Liver (tissue), 9 donors: ENCODE results near the gene CBX8. TPM values are rescaled to one million over a fixed set of nuclear protein-coding genes. Genes with fewer than 3 reads are reported as not detected.
A peak's percentile ranks its signal among the peaks of the same experiment; 100 is the strongest.

Source experiments
- DNase-seq: peaks from one replicate; pipeline ENCODE4 v3.0.0-alpha.2; 2017; ENCODE audit warnings: low spot score
- H3K27ac ChIP-seq, 2 donors: one replicate each; pipeline ENCODE4 v1.7.0; 2013; ENCODE audit warnings: inconsistent platforms in 2 of 2, low read length in 2 of 2, control low read depth in 1 of 2, low read depth in 1 of 2, mild to moderate bottlenecking in 1 of 2
- H3K27me3 ChIP-seq, 4 donors: one replicate each; pipeline versions ENCODE4 v1.6.1 to v1.7.0; 2013; ENCODE audit warnings: low read length in 3 of 4, inconsistent platforms in 1 of 4, mild to moderate bottlenecking in 1 of 4, moderate library complexity in 1 of 4; ENCODE audit not compliant: control insufficient read depth in 4 of 4, insufficient read depth in 4 of 4
- H3K36me3 ChIP-seq, 4 donors: one replicate each; pipeline versions ENCODE4 v1.6.1 to v1.7.0; 2013; ENCODE audit warnings: low read length in 3 of 4, mild to moderate bottlenecking in 3 of 4, low read depth in 1 of 4, moderate library complexity in 1 of 4; ENCODE audit not compliant: control insufficient read depth in 4 of 4, insufficient read depth in 3 of 4
- H3K4me1 ChIP-seq, 4 donors: one replicate each; pipeline versions ENCODE4 v1.6.1 to v1.7.0; 2013; ENCODE audit warnings: low read length in 3 of 4, mild to moderate bottlenecking in 3 of 4, moderate library complexity in 1 of 4; ENCODE audit not compliant: control insufficient read depth in 4 of 4, insufficient read depth in 4 of 4
- H3K4me3 ChIP-seq, 3 donors: one replicate each; pipeline versions ENCODE4 v1.6.1 to v1.7.0; 2013; ENCODE audit warnings: low read length in 3 of 3, control low read depth in 1 of 3, low read depth in 1 of 3, mild to moderate bottlenecking in 1 of 3
- H3K9ac ChIP-seq, 2 donors: one replicate each; pipeline ENCODE4 v1.7.0; 2013; ENCODE audit warnings: low read length in 2 of 2, mild to moderate bottlenecking in 2 of 2, moderate library complexity in 2 of 2, control low read depth in 1 of 2, low read depth in 1 of 2
- H3K9me3 ChIP-seq, 4 donors: one replicate each; pipeline versions ENCODE4 v1.6.1 to v1.7.0; 2013; ENCODE audit warnings: low read length in 3 of 4; ENCODE audit not compliant: control insufficient read depth in 4 of 4
- ATF3 ChIP-seq: IDR thresholded peaks from 2 replicates; pipeline ENCODE4 v1.6.1; 2016; ENCODE audit warnings: antibody characterized with exemption
- CTCF ChIP-seq: fragments of 150-350 bp; IDR thresholded peaks from 2 replicates; pipeline ENCODE4 v1.5.1; 2017; ENCODE audit warnings: improper control_type of control experiment, low read depth, low read length; ENCODE audit not compliant: missing input control
- EGR1 ChIP-seq, 2 donors: IDR thresholded peaks; 2 replicates each; pipeline ENCODE4 v1.6.1; 2016 to 2018; ENCODE audit warnings: antibody characterized with exemption in 2 of 2, low read depth in 2 of 2
- FOXA1 ChIP-seq: IDR thresholded peaks from 2 replicates; pipeline ENCODE4 v1.6.1; 2016; ENCODE audit warnings: antibody characterized with exemption
- FOXA2 ChIP-seq: IDR thresholded peaks from 2 replicates; pipeline ENCODE4 v1.6.1; 2016; ENCODE audit warnings: antibody characterized with exemption
- GABPA ChIP-seq, 2 donors: IDR thresholded peaks in 1 of 2; conservative IDR thresholded peaks in 1 of 2; 2 replicates each; pipeline ENCODE4 v1.6.1; 2016; ENCODE audit warnings: antibody characterized with exemption in 2 of 2, mild to moderate bottlenecking in 1 of 2, moderate library complexity in 1 of 2
- HNF4A ChIP-seq, 2 donors: conservative IDR thresholded peaks; 2 replicates each; pipeline ENCODE4 v1.6.1; 2016; ENCODE audit warnings: antibody characterized with exemption in 2 of 2, mild to moderate bottlenecking in 2 of 2
- HNF4G ChIP-seq: IDR thresholded peaks from 2 replicates; pipeline ENCODE4 v1.6.1; 2016; ENCODE audit warnings: antibody characterized with exemption
- JUND ChIP-seq, 2 donors: IDR thresholded peaks; 2 replicates each; pipeline ENCODE4 v1.6.1; 2016; ENCODE audit warnings: antibody characterized with exemption in 2 of 2
- MAX ChIP-seq: IDR thresholded peaks from 2 replicates; pipeline ENCODE4 v1.6.1; 2016; ENCODE audit warnings: antibody characterized with exemption
- NR2F2 ChIP-seq: IDR thresholded peaks from 2 replicates; pipeline ENCODE4 v1.6.1; 2016; ENCODE audit warnings: antibody characterized with exemption
- RAD21 ChIP-seq, 2 donors: IDR thresholded peaks; 2 replicates each; pipeline ENCODE4 v1.6.1; 2016; ENCODE audit warnings: antibody characterized with exemption in 2 of 2, mild to moderate bottlenecking in 2 of 2
- REST ChIP-seq: IDR thresholded peaks from 2 replicates; pipeline ENCODE4 v1.6.1; 2016; ENCODE audit warnings: antibody characterized with exemption, mild to moderate bottlenecking
- SP1 ChIP-seq: IDR thresholded peaks from 2 replicates; pipeline ENCODE4 v1.6.1; 2018; ENCODE audit warnings: antibody characterized with exemption, mild to moderate bottlenecking
- ZBTB33 ChIP-seq: IDR thresholded peaks from 2 replicates; pipeline ENCODE4 v1.6.1; 2016; ENCODE audit warnings: antibody characterized with exemption
- WGBS: extraction: QIAGEN DNeasy Blood & Tissue Kit; methylation state at CpG from one replicate; pipeline ENCODE4 v1.1.7; 2013; 5-methylcytosine and 5-hydroxymethylcytosine counted together
- polyA plus RNA-seq, 2 donors: library from polyadenylated mRNA; stranded (reverse) in 1 of 2; unstranded in 1 of 2; fragments of 200-250 nt in 1 of 2; fragments of >200 nt in 1 of 2; fragmentation: Nextera tagmentation in 1 of 2; extraction: Ambion mirVana in 1 of 2; gene quantifications; one replicate each; pipeline versions ENCODE4 v1.2.1 to v1.2.3, GENCODE V29; 2013 to 2015
- total RNA-seq, 2 donors: library from RNA; depleted of rRNA; stranded (reverse); fragments of >200 nt; gene quantifications; one replicate each; pipeline ENCODE4 v1.2.3, GENCODE V29; 2014
- donor health status: healthy.
- donor health status: healthy.
- donor health status: healthy.
- donor health status: healthy.
- donor health status: healthy.

The CBX8 gene
- total and polyA plus RNA-seq, 4 donors: 0.75 to 2.7 (median 1.9) TPM

GRCh38 chr17:79801156-79802038 is 4.5 kb upstream of the CBX8 start:
- H3K27ac ChIP-seq: no peak overlapping the region
- H3K27me3 ChIP-seq: peaks cover 6 to 53% (median 25%) of the 10 kb centered on the region in 4 donors
- peaks cover 0 to 6% (median 0%) of the 10 kb centered on the region in 4 donors for H3K9me3 ChIP-seq
- no peak overlapping the region for H3K9ac ChIP-seq
- no peak overlapping the region for H3K4me3 ChIP-seq
- no peak for DNase-seq
- TF ChIP-seq HNF4G (no peak), FOXA2 (no peak), MAX (no peak)
- no peaks in the 10 kb centered on the region for H3K36me3 ChIP-seq
- H3K4me1 ChIP-seq: peaks cover 8 to 41% (median 17%) of the 10 kb centered on the region in 4 donors
- WGBS: 5% methylated on average over 52 of the region's 52 CpGs

GRCh38 chr17:79800325-79801155 is 3.7 kb upstream of the CBX8 start:
- H3K27me3 ChIP-seq: peaks cover 5 to 49% (median 21%) of the 10 kb centered on the region in 4 donors
- no peak for DNase-seq
- H3K27ac ChIP-seq: no peak overlapping the region
- H3K9ac ChIP-seq: no peak overlapping the region
- no peaks in the 10 kb centered on the region for H3K36me3 ChIP-seq
- no peak overlapping the region for H3K4me3 ChIP-seq
- WGBS: 4% methylated on average over 44 of the region's 44 CpGs
- TF ChIP-seq ATF3 (no peak), NR2F2 (no peak), RAD21 (IDR thresholded peaks at IDR 0.05) (peak in 1 of 2 donors; percentile 4)
- peaks cover 0 to 6% (median 0%) of the 10 kb centered on the region in 4 donors for H3K9me3 ChIP-seq
- H3K4me1 ChIP-seq: peaks cover 12 to 47% (median 23%) of the 10 kb centered on the region in 4 donors

- no peak for DNase-seq
- Histone ChIP-seq H3K27me3 (peaks cover 5 to 43% (median 18%) of the 10 kb centered on the region in 4 donors), H3K4me1 (peaks cover 12 to 47% (median 23%) of the 10 kb centered on the region in 4 donors), H3K9ac (no peak overlapping the region), H3K4me3 (no peak overlapping the region), H3K27ac (no peak overlapping the region), H3K36me3 (peaks cover 0 to 3% (median 0%) of the 10 kb centered on the region in 4 donors), H3K9me3 (peaks cover 0 to 6% (median 0%) of the 10 kb centered on the region in 4 donors)
- WGBS: 6% methylated on average over 31 of the region's 31 CpGs
- TF ChIP-seq FOXA1 (no peak), REST (no peak), ZBTB33 (no peak), HNF4A (conservative IDR thresholded peaks at IDR 0.05) (no peak), MAX (no peak), FOXA2 (no peak), CTCF (no peak), GABPA (IDR thresholded peaks at IDR 0.05 in 1 of 2, conservative IDR thresholded peaks at IDR 0.05 in 1 of 2) (no peak), RAD21 (IDR thresholded peaks at IDR 0.05) (no peak), HNF4G (no peak), SP1 (no peak), JUND (IDR thresholded peaks at IDR 0.05) (no peak), EGR1 (IDR thresholded peaks at IDR 0.05; ENCODE audit: low read depth in 2 of 2) (no peak)
These were observed 2.9 kb upstream of the CBX8 start for GRCh38 chr17:79799538-79800324.
